HEK293 (cell line): ENCODE data around the gene OR4E2.

Experiments
- GLIS1 ChIP-seq: fragments of 450-650 bp; formaldehyde crosslinking; IDR thresholded peaks from 2 replicates; pipeline ENCODE4 v1.5.1; 2016; ENCODE audit warnings: missing biosample characterization, missing genetic modification characterization
- HOXC10 ChIP-seq: sonication (generic); formaldehyde crosslinking; IDR thresholded peaks from 2 replicates; pipeline ENCODE4 v1.8.1; 2023; ENCODE audit warnings: mild to moderate bottlenecking, missing genetic modification reagents
- MZF1 ChIP-seq: fragments of 450-650 bp; formaldehyde crosslinking; IDR thresholded peaks from 2 replicates; pipeline ENCODE4 v1.5.1; 2017; ENCODE audit warnings: missing biosample characterization, missing genetic modification characterization, borderline replicate concordance
- PBX3 ChIP-seq: sonication (generic); formaldehyde crosslinking; IDR thresholded peaks from 2 replicates; pipeline ENCODE4 v1.8.1; 2022; ENCODE audit warnings: mild to moderate bottlenecking, moderate library complexity, missing genetic modification reagents
- PRDM4 ChIP-seq: fragments of 450-650 bp; formaldehyde crosslinking; IDR thresholded peaks from 2 replicates; pipeline ENCODE4 v1.5.1; 2017; ENCODE audit warnings: missing biosample characterization, missing genetic modification characterization
- SCRT1 ChIP-seq: fragments of 450-650 bp; formaldehyde crosslinking; IDR thresholded peaks from 2 replicates; pipeline ENCODE4 v1.5.1; 2016; ENCODE audit warnings: missing biosample characterization, missing genetic modification characterization, borderline replicate concordance
- SP3 ChIP-seq: fragments of 450-650 bp; formaldehyde crosslinking; IDR thresholded peaks from 2 replicates; pipeline ENCODE4 v1.5.1; 2016; ENCODE audit warnings: missing biosample characterization, missing genetic modification characterization
- TCF7L2 ChIP-seq: IDR thresholded peaks from 2 replicates; pipeline ENCODE4 v1.6.1; 2011; ENCODE audit warnings: low read depth, mild to moderate bottlenecking, inconsistent platforms, low read length, moderate library complexity, borderline replicate concordance
- ZBTB17 ChIP-seq: fragments of 450-650 bp; formaldehyde crosslinking; IDR thresholded peaks from 2 replicates; pipeline ENCODE4 v1.5.1; 2016; ENCODE audit warnings: missing biosample characterization, missing genetic modification characterization
- ZBTB21 ChIP-seq: fragments of 450-650 bp; formaldehyde crosslinking; IDR thresholded peaks from 2 replicates; pipeline ENCODE4 v1.5.1; 2017; ENCODE audit warnings: missing biosample characterization, missing genetic modification characterization
- ZBTB44 ChIP-seq: fragments of 450-650 bp; IDR thresholded peaks from 2 replicates; pipeline ENCODE4 v1.5.1; 2018; ENCODE audit warnings: missing biosample characterization, mild to moderate bottlenecking, missing genetic modification characterization
- ZBTB6 ChIP-seq: fragments of 450-650 bp; formaldehyde crosslinking; IDR thresholded peaks from 2 replicates; pipeline ENCODE4 v1.5.1; 2017; ENCODE audit warnings: missing biosample characterization, missing genetic modification characterization
- ZFHX2 ChIP-seq: fragments of 450-650 bp; formaldehyde crosslinking; conservative IDR thresholded peaks from 2 replicates; pipeline ENCODE4 v1.5.1; 2016; ENCODE audit warnings: missing biosample characterization, missing genetic modification characterization
- ZFP69B ChIP-seq: fragments of 450-650 bp; formaldehyde crosslinking; IDR thresholded peaks from 2 replicates; pipeline ENCODE4 v1.5.1; 2016; ENCODE audit warnings: missing biosample characterization, missing genetic modification characterization
- ZNF132 ChIP-seq: fragments of 450-650 bp; formaldehyde crosslinking; IDR thresholded peaks from 2 replicates; pipeline ENCODE4 v1.5.1; 2017; ENCODE audit warnings: missing biosample characterization, missing genetic modification characterization, borderline replicate concordance
- ZNF146 ChIP-seq: fragments of 450-650 bp; formaldehyde crosslinking; IDR thresholded peaks from 2 replicates; pipeline ENCODE4 v1.5.1; 2016; ENCODE audit warnings: missing biosample characterization, missing genetic modification characterization
- ZNF155 ChIP-seq: fragments of 450-650 bp; formaldehyde crosslinking; IDR thresholded peaks from 2 replicates; pipeline ENCODE4 v1.5.1; 2016; ENCODE audit warnings: missing biosample characterization, missing genetic modification characterization
- ZNF202 ChIP-seq: fragments of 450-650 bp; formaldehyde crosslinking; IDR thresholded peaks from 2 replicates; pipeline ENCODE4 v1.5.1; 2016; ENCODE audit warnings: missing biosample characterization, missing genetic modification characterization, borderline replicate concordance
- ZNF292 ChIP-seq: fragments of 450-650 bp; formaldehyde crosslinking; IDR thresholded peaks from 2 replicates; pipeline ENCODE4 v1.5.1; 2016; ENCODE audit warnings: low read depth, missing biosample characterization, missing genetic modification characterization, borderline replicate concordance
- ZNF366 ChIP-seq: fragments of 450-650 bp; formaldehyde crosslinking; conservative IDR thresholded peaks from 2 replicates; pipeline ENCODE4 v1.5.1; 2016; ENCODE audit warnings: missing biosample characterization, missing genetic modification characterization
- ZNF560 ChIP-seq: fragments of 450-650 bp; formaldehyde crosslinking; IDR thresholded peaks from 2 replicates; pipeline ENCODE4 v1.5.1; 2017; ENCODE audit warnings: missing biosample characterization, missing genetic modification characterization, borderline replicate concordance
- ZNF571 ChIP-seq: fragments of 450-650 bp; formaldehyde crosslinking; IDR thresholded peaks from 2 replicates; pipeline ENCODE4 v1.5.0; 2017; ENCODE audit warnings: missing biosample characterization, missing genetic modification characterization
- ZNF623 ChIP-seq: fragments of 450-650 bp; formaldehyde crosslinking; IDR thresholded peaks from 2 replicates; pipeline ENCODE4 v1.5.1; 2016; ENCODE audit warnings: missing biosample characterization, missing genetic modification characterization
- ZNF626 ChIP-seq: fragments of 450-650 bp; sonication (Bioruptor Pico); formaldehyde crosslinking; IDR thresholded peaks from 2 replicates; pipeline ENCODE4 v1.5.1; 2018; ENCODE audit warnings: missing biosample characterization, missing genetic modification characterization, inconsistent platforms
- ZNF639 ChIP-seq: fragments of 450-650 bp; formaldehyde crosslinking; IDR thresholded peaks from 2 replicates; pipeline ENCODE4 v1.5.1; 2016; ENCODE audit warnings: missing biosample characterization, missing genetic modification characterization
- TF ChIP-seq, protein P1 (sequence below): fragments of 450-650 bp; formaldehyde crosslinking; optimal IDR thresholded peaks from 2 replicates; pipeline ENCODE3; 2016; ENCODE audit warnings: missing biosample characterization, mild to moderate bottlenecking, missing genetic modification characterization
- TF ChIP-seq, protein P2 (sequence below): fragments of 450-650 bp; formaldehyde crosslinking; IDR thresholded peaks from 2 replicates; pipeline ENCODE4 v1.5.1; 2016; ENCODE audit warnings: missing biosample characterization, missing genetic modification characterization

OR4E2 gene

DNA sequence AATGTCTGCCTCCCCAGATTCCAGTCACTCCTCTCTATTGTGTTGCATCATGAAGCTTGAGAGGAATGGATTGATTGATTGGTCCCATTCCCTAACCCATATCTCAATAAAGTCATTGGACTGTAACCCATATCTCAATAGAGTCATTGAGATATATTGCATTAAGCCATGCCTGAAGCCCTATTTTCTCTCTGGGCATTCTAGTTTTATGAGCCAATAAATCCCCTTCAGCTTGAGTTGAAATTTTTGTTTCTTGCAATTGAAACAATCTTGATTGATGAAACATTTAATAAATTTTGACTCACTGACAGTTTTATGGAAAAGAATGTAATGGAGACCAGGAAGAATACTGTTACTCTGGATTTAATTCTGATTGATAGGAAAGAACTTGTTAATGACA lies 40.8 kb downstream of the OR4E2 start (continued):
- no peak for TF ChIP-seq ZNF623 (tag by site-specific recombination)
- no peak for TF ChIP-seq ZFHX2
- TF ChIP-seq ZNF560 (tag by site-specific recombination), result no peak
- no peak for TF ChIP-seq ZFP69B (tag by site-specific recombination)
- no peak for TF ChIP-seq SCRT1 (tag by site-specific recombination)
- no peak for TF ChIP-seq ZNF146 (tag by site-specific recombination)
- TF ChIP-seq GLIS1, result no peak
- 0 out of 2 replicates have a peak, but pooled peaks have one; percentile 26 for TF ChIP-seq ZBTB17
- no peak for TF ChIP-seq HOXC10
- TF ChIP-seq ZBTB6 (tag by site-specific recombination), result no peak
- TF ChIP-seq ZNF366, result no peak
- TF ChIP-seq ZNF292 (tag by site-specific recombination), result no peak
- no peak for TF ChIP-seq ZNF202 (tag by site-specific recombination)
- TF ChIP-seq, protein P1, sequence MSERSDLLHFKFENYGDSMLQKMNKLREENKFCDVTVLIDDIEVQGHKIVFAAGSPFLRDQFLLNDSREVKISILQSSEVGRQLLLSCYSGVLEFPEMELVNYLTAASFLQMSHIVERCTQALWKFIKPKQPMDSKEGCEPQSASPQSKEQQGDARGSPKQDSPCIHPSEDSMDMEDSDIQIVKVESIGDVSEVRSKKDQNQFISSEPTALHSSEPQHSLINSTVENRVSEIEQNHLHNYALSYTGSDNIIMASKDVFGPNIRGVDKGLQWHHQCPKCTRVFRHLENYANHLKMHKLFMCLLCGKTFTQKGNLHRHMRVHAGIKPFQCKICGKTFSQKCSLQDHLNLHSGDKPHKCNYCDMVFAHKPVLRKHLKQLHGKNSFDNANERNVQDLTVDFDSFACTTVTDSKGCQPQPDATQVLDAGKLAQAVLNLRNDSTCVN (tag by site-specific recombination), result no peak
- no peak for TF ChIP-seq ZNF626 (tag by site-specific recombination)
- TF ChIP-seq, protein P2, sequence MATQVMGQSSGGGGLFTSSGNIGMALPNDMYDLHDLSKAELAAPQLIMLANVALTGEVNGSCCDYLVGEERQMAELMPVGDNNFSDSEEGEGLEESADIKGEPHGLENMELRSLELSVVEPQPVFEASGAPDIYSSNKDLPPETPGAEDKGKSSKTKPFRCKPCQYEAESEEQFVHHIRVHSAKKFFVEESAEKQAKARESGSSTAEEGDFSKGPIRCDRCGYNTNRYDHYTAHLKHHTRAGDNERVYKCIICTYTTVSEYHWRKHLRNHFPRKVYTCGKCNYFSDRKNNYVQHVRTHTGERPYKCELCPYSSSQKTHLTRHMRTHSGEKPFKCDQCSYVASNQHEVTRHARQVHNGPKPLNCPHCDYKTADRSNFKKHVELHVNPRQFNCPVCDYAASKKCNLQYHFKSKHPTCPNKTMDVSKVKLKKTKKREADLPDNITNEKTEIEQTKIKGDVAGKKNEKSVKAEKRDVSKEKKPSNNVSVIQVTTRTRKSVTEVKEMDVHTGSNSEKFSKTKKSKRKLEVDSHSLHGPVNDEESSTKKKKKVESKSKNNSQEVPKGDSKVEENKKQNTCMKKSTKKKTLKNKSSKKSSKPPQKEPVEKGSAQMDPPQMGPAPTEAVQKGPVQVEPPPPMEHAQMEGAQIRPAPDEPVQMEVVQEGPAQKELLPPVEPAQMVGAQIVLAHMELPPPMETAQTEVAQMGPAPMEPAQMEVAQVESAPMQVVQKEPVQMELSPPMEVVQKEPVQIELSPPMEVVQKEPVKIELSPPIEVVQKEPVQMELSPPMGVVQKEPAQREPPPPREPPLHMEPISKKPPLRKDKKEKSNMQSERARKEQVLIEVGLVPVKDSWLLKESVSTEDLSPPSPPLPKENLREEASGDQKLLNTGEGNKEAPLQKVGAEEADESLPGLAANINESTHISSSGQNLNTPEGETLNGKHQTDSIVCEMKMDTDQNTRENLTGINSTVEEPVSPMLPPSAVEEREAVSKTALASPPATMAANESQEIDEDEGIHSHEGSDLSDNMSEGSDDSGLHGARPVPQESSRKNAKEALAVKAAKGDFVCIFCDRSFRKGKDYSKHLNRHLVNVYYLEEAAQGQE (tag by site-specific recombination), result no peak
- TF ChIP-seq ZNF132 (tag by site-specific recombination), result no peak
- no peak for TF ChIP-seq ZNF155 (tag by site-specific recombination)
- TF ChIP-seq TCF7L2, result peak; percentile 34; the same call in 1 of the 2 replicates
- TF ChIP-seq PRDM4 (tag by site-specific recombination), result peak; percentile 84
- peak; percentile 78 for TF ChIP-seq ZBTB44 (tag by site-specific recombination)
- TF ChIP-seq PBX3 (CRISPR knock-in tag), result no peak
- no peak for TF ChIP-seq ZNF571 (tag by site-specific recombination)
- TF ChIP-seq SP3, result no peak
- peak; percentile 83; the same call in 1 of the 2 replicates for TF ChIP-seq MZF1 (tag by site-specific recombination)
- TF ChIP-seq ZNF639 (tag by site-specific recombination), result no peak
- no peak for TF ChIP-seq ZBTB21
